Central memory CD8-positive, alpha-beta T cell (primary cell): ENCODE measurements around the gene SENP6.
A peak's percentile ranks its signal among the peaks of the same experiment; 100 is the strongest.

Source experiments
- ATAC-seq: fragments of 150-1000 bp; cut with Tn5 transposase; replicated peaks from 2 replicates; pipeline ENCODE4 v1.10.0; 2022; ENCODE audit warnings: mild to moderate bottlenecking, moderate FRiP score, moderate number of reproducible peaks; ENCODE audit not compliant: poor library complexity, severe bottlenecking; ENCODE audit errors: extremely low read depth
- DNase-seq, 2 donors: peaks; one replicate each; pipeline ENCODE4 v3.0.0; 2021; ENCODE audit warnings: low spot score in 2 of 2
- H3K27ac Mint-ChIP-seq: one replicate; pipeline ENCODE4 v1.8.0; 2022; ENCODE audit warnings: low read depth, mild to moderate bottlenecking, moderate library complexity, mixed read lengths
- H3K27me3 Mint-ChIP-seq: one replicate; pipeline ENCODE4 v1.8.0; 2022; ENCODE audit warnings: mixed read lengths
- H3K36me3 Mint-ChIP-seq: one replicate; pipeline ENCODE4 v1.8.0; 2022; ENCODE audit warnings: mild to moderate bottlenecking, moderate library complexity, mixed read lengths; ENCODE audit not compliant: insufficient read depth
- H3K4me1 Mint-ChIP-seq: one replicate; pipeline ENCODE4 v1.8.0; 2022; ENCODE audit warnings: mixed read lengths
- H3K4me3 Mint-ChIP-seq: one replicate; pipeline ENCODE4 v1.8.0; 2022; ENCODE audit warnings: mild to moderate bottlenecking, moderate library complexity, mixed read lengths
- H3K9me3 Mint-ChIP-seq: one replicate; pipeline ENCODE4 v1.8.0; 2022; ENCODE audit warnings: mixed read lengths

The SENP6 gene

GRCh38 chr6:75748003-75748742 is 146.5 kb downstream of the SENP6 start:
- no peak for ATAC-seq
- Mint-ChIP-seq H3K9me3 (no peaks in the 10 kb centered on the region), H3K4me3 (peak overlapping the region; percentile 95), H3K36me3 (peaks cover 2% of the 10 kb centered on the region), H3K27ac (peak overlapping the region; percentile 42), H3K27me3 (peaks cover 10% of the 10 kb centered on the region), H3K4me1 (peaks cover 6% of the 10 kb centered on the region)
- no peak for DNase-seq

- peak within 1 kb of the TSS; percentile 93 for H3K27ac Mint-ChIP-seq
These were observed 147.3 kb downstream of the SENP6 start, which contains the start of gene MYO6 for GRCh38 chr6:75748743-75749538. Gene MYO6, plus strand, starts transcription at chr6:75749239. Its CDS starts 68,309 bp downstream, at chr6:75817548.

GRCh38 chr6:75751443-75751842 is 149.8 kb downstream of the SENP6 start:
- no peak for ATAC-seq
- peaks cover 2% of the 10 kb centered on the region for H3K27me3 Mint-ChIP-seq

More at GRCh38 chr6:75748743-75749538, 147.3 kb downstream of the SENP6 start, which contains the start of gene MYO6:
- Mint-ChIP-seq H3K36me3 (peaks cover 2% of the 10 kb centered on the region), H3K9me3 (no peaks in the 10 kb centered on the region), H3K4me3 (peak within 1 kb of the TSS; percentile 95), H3K27me3 (peaks cover 10% of the 10 kb centered on the region), H3K4me1 (peaks cover 6% of the 10 kb centered on the region)
- peak; percentile 68 for ATAC-seq
- DNase-seq, result peak; percentile 20 to 28

GRCh38 chr6:75752365-75752764 is 150.7 kb downstream of the SENP6 start:
- Mint-ChIP-seq H3K27ac (no peak overlapping the region), H3K9me3 (no peaks in the 10 kb centered on the region), H3K27me3 (no peaks in the 10 kb centered on the region), H3K36me3 (peaks cover 2% of the 10 kb centered on the region), H3K4me1 (peaks cover 6% of the 10 kb centered on the region), H3K4me3 (no peak overlapping the region)
- DNase-seq (no peak), ATAC-seq (no peak)

More at GRCh38 chr6:75751443-75751842, 149.8 kb downstream of the SENP6 start:
- Mint-ChIP-seq H3K4me1 (peaks cover 6% of the 10 kb centered on the region), H3K27ac (no peak overlapping the region), H3K9me3 (no peaks in the 10 kb centered on the region), H3K4me3 (peak overlapping the region; percentile 95), H3K36me3 (peaks cover 2% of the 10 kb centered on the region)
- no peak for DNase-seq

- ATAC-seq (no peak), DNase-seq (no peak)
- peaks cover 6% of the 10 kb centered on the region for H3K4me1 Mint-ChIP-seq
- no peak overlapping the region for H3K27ac Mint-ChIP-seq
- H3K27me3 Mint-ChIP-seq, result no peaks in the 10 kb centered on the region
- H3K4me3 Mint-ChIP-seq, result no peak overlapping the region
- no peaks in the 10 kb centered on the region for H3K9me3 Mint-ChIP-seq
- H3K36me3 Mint-ChIP-seq, result peaks cover 2% of the 10 kb centered on the region
These were observed 154.0 kb downstream of the SENP6 start for GRCh38 chr6:75755704-75756103.

- Mint-ChIP-seq H3K27ac (no peak overlapping the region), H3K36me3 (peaks cover 2% of the 10 kb centered on the region), H3K9me3 (no peaks in the 10 kb centered on the region), H3K4me3 (no peak overlapping the region), H3K4me1 (peaks cover 6% of the 10 kb centered on the region), H3K27me3 (no peaks in the 10 kb centered on the region)
- no peak for ATAC-seq
- no peak for DNase-seq
These were observed 155.6 kb downstream of the SENP6 start for GRCh38 chr6:75757295-75757694.

GRCh38 chr6:75758061-75758460 is 156.4 kb downstream of the SENP6 start:
- Mint-ChIP-seq H3K27me3 (no peaks in the 10 kb centered on the region), H3K4me3 (no peak overlapping the region), H3K27ac (no peak overlapping the region), H3K36me3 (peaks cover 3% of the 10 kb centered on the region), H3K9me3 (no peaks in the 10 kb centered on the region), H3K4me1 (peaks cover 6% of the 10 kb centered on the region)
- DNase-seq (no peak), ATAC-seq (no peak)

GRCh38 chr6:75759207-75759606 is 157.5 kb downstream of the SENP6 start:
- Mint-ChIP-seq H3K4me3 (no peak overlapping the region), H3K36me3 (peaks cover 3% of the 10 kb centered on the region), H3K4me1 (peaks cover 6% of the 10 kb centered on the region), H3K9me3 (no peaks in the 10 kb centered on the region), H3K27ac (peak overlapping the region; percentile 35), H3K27me3 (no peaks in the 10 kb centered on the region)
- ATAC-seq (no peak), DNase-seq (no peak)

- Mint-ChIP-seq H3K4me3 (no peak overlapping the region), H3K27me3 (no peaks in the 10 kb centered on the region), H3K4me1 (peaks cover 6% of the 10 kb centered on the region), H3K27ac (no peak overlapping the region), H3K9me3 (no peaks in the 10 kb centered on the region), H3K36me3 (peaks cover 3% of the 10 kb centered on the region)
- ATAC-seq (no peak), DNase-seq (no peak)
These were observed 158.6 kb downstream of the SENP6 start for GRCh38 chr6:75760320-75760719.

- peaks cover 6% of the 10 kb centered on the region for H3K4me1 Mint-ChIP-seq
- H3K27ac Mint-ChIP-seq, result no peak overlapping the region
- ATAC-seq (no peak), DNase-seq (no peak)
- peaks cover 3% of the 10 kb centered on the region for H3K36me3 Mint-ChIP-seq
- no peaks in the 10 kb centered on the region for H3K27me3 Mint-ChIP-seq
- no peaks in the 10 kb centered on the region for H3K9me3 Mint-ChIP-seq
- no peak overlapping the region for H3K4me3 Mint-ChIP-seq
These were observed 159.8 kb downstream of the SENP6 start for GRCh38 chr6:75761489-75761888.

- ATAC-seq, result no peak
- peaks cover 3% of the 10 kb centered on the region for H3K36me3 Mint-ChIP-seq
These were observed 160.4 kb downstream of the SENP6 start for GRCh38 chr6:75762063-75762462.

GRCh38 chr6:75766387-75766786 is 164.7 kb downstream of the SENP6 start:
- no peaks in the 10 kb centered on the region for H3K9me3 Mint-ChIP-seq
- ATAC-seq, result no peak
- peaks cover 1% of the 10 kb centered on the region for H3K36me3 Mint-ChIP-seq
- no peaks in the 10 kb centered on the region for H3K27me3 Mint-ChIP-seq
- peaks cover 5% of the 10 kb centered on the region for H3K4me1 Mint-ChIP-seq
- no peak for DNase-seq
- H3K27ac Mint-ChIP-seq, result no peak overlapping the region
- no peak overlapping the region for H3K4me3 Mint-ChIP-seq

More at GRCh38 chr6:75762063-75762462, 160.4 kb downstream of the SENP6 start:
- no peak for DNase-seq
- Mint-ChIP-seq H3K27me3 (no peaks in the 10 kb centered on the region), H3K9me3 (no peaks in the 10 kb centered on the region), H3K27ac (no peak overlapping the region), H3K4me3 (no peak overlapping the region), H3K4me1 (peaks cover 6% of the 10 kb centered on the region)
